ENCODE results near the gene PLB1.
"Not testable (repeated sequence)": the region's sequence is repeated elsewhere in the genome, so short reads cannot be mapped to it uniquely, and the experiment has no call there.

The PLB1 gene

DNA sequence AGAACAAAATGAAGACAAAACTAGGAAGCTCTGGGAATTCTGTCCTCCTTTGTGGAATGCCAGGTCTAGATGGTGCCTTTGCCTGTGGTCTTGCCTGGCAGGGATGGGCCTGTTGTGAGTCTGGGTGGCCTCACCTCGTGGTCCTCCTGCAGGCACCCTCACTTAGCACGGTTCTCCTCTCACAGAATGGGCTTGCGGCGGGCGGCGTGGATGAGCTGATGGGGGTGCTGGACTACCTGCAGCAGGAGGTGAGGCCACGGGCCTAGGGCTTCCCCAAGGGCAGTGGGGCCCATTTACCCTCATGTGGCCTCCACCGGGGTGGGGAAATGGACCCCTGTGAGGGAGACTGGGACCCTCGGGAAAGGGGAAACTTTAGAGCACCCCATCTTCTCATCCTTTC lies 42.3 kb downstream of the PLB1 start:
- DNase-seq, result no peak

DNA sequence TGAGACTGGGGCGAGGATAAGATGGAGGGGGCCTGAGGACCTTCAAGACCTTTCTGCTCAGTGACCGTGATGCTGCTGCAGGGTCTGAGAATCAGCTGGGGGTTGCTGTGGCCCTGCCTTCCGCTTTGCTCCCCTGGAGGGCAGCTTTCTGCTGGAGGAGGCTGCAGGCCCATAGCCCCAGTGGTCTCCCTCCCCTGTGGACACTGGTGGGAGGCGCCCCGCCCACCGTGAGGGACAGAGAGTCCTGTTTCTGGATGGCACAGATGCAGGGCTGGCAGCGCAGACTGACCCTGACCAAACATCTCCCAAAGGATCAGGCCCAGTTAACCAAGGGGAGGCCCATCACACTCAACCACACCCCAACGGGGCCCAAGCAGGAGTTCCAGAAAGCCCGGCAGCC lies 42.8 kb downstream of the PLB1 start:
- DNase-seq, result no peak

- no peak for DNase-seq
Measured at GRCh38 chr2:28539118-28539541, 43.3 kb downstream of the PLB1 start.

- DNase-seq, result no peak
Measured at GRCh38 chr2:28543316-28544035, 47.6 kb downstream of the PLB1 start.

DNA sequence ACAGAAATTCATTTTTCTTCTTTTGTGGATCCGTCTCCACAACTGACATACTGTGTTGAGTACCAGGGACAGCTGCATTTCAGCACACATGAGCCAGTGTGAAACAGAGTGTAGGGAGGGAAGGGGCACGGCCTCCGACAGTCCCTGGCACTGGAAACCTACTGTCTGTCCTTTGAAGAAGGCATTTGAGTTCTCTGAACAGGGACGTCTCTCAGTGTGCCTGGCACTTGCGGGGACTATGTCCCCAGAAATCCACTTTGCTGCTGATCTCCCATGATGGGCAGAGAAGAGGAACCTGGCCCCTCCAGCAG lies 48.1 kb downstream of the PLB1 start:
- DNase-seq, result no peak

DNA sequence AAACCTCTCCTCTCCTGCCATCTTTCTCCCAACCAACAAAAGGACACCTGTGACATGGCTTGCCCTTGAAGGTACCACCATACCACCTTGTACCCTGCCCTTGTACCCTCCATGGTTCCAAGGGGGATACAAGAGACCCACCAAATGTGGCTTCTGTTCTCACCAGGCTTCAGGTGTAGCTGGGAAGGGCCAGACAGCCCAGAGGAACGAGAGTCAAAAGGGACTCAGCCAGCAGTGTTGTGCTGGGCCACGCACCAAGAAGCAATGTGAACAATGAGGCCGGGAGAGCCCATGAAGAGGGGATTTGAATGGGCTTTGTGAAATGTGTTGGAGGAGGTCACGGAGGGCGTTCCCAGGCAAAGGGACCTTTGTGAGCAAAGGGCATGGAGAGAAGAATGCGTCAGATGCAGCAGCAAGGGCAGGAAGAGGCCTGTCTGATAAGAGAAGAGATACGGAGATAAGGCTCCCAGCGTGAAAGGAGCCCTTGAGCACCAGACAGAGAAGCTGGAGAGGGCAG lies 48.6 kb downstream of the PLB1 start:
- no peak for DNase-seq

GRCh38 chr2:28544922-28545589 lies 49.2 kb downstream of the PLB1 start:
- no peak for DNase-seq

GRCh38 chr2:28545590-28546200 lies 49.8 kb downstream of the PLB1 start:
- DNase-seq, result no peak

DNA sequence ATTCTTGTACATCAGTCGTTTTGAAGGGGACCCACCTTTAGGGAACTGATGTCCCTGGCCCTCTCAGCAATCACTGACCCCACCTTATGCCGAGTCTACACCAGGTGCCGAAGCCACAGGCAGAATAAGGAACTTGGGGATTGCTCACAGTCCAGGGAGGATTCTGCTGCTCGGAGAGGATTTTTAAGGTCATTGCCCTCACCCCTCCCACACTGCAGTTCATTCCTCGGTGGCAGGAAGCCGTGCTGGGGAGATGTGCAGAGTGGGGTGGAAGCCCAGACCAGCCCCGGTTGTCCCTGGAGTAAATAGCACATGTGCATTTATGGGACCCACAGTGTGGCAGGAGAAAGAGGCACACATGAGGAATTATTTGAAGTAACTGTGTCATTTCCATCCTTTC lies 50.4 kb downstream of the PLB1 start:
- no peak for DNase-seq

DNA sequence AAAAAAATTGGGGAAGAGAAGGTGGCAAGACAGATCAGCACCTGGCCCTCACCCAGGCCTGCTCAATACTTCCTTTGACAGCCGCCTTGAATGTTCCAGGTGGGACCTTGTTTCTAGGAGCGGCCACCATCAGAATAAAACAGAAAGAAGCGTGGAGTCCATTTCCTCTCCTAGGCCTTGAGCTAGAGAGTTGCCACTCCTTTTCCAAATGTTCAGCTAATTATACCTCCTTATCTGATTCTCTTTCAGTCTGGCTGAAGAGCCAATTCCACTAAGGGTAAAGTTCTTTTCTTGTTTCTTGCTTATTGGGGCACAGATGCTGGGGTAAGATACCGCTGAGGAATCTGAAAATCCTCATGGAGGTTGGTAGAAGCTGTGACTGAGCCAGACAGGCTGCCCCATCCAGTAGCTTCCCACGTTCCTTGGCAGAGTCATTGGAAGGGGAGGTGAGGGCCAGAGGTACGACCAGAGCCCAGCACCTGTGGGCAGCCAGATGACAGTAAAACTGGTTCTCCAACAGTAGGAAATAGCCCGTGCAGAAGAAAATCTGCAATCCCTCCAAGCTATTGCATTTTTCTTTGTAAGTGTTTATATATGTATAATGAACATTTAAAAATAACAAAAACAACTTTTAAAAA lies 51.5 kb downstream of the PLB1 start:
- no peak for DNase-seq

GRCh38 chr2:28547906-28548600 lies 52.2 kb downstream of the PLB1 start:
- no peak for DNase-seq

GRCh38 chr2:28550345-28550744 lies 54.5 kb downstream of the PLB1 start:
- DNase-seq, result not testable (repeated sequence)

DNA sequence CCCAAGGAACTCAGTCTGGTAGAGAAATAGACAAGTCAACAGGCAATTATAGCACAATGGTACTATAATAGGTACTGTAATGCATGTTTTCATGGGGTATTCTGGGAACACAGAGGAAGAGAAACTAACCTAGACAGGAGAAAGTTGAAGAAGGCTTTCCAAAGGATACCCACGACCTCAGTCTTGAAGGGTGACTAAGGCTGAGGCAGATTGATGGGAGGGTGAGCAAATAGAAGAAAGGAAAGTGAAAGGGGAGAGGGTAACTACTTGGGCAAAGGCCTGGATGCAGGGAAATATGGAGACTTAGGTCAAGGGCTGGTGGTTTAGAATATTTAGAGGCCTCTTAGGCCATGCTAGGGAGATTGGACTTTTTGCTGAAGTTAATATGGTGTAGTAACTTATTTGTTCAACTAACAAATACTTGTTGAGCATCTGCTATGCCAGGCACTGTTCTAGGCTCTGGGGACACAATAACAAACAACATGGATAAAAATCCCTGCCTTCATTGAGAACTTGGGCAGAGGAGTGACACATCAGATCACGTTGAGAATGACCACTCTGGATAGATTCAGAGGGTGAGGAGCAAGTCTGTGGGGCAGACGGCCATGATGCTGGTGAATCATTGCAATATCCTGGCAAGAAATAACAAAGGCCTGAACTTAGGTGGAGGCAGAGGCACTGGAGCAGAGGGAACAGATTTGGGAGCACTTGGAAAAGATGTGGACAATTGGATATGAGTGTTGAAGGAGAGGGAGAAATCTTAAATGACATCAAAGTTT lies 56.4 kb downstream of the PLB1 start:
- no peak for DNase-seq

- DNase-seq, result no peak
Measured at GRCh38 chr2:28556303-28556702, 60.4 kb downstream of the PLB1 start.

GRCh38 chr2:28557389-28558131 lies 61.7 kb downstream of the PLB1 start:
- no peak for DNase-seq

DNA sequence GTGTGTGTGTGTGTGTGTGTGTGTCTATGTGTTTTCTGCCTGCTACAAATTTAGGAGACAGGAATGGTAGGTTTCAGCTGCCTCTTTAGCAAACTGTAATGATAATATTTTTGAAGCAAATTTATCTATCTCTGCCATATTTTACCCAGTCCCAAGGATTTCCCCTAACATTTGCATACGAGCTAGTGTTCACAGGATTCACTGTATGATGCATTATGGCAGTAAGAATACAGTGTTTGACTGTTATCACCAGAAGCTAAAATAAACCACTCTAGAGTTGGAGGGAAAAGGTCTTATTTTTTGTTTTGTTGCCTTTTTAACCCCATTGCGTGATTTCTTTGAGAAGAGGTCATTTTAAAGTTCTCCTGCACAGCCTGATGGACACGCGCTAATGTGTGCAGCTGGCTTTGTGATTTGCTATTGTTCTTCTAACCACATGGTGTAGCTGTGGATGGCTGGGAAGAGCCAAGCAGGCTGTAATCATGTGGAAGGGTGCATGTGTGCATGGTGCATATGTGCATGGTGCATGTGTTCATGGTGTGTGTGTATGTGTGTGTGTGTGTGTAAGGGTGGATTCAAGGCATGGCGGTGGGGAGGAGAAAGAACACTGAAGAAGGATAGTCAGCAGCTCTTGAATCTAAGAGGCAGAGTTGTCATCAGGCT lies 62.4 kb downstream of the PLB1 start:
- no peak for DNase-seq

DNA sequence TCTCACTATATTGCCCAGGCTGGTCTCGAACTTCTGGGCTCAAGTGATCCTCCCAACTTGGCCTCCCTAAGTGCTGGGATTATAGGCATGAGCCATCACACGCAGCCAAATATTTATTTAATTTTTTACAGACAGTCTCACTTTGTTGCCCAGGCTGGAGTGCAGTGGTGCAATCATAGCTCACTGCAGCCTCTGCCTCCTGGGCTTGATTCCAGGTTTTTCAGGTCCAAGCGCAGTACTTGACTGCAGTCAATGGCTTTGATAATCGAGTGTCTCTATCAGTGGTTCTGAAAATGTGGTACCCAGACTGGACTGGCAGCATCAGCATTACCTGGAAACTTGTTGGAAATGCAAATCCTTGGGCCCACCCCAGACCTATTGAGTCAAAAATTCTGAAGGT lies 63.1 kb downstream of the PLB1 start:
- DNase-seq, result no peak

GRCh38 chr2:28563869-28564268 lies 68.0 kb downstream of the PLB1 start:
- no peak for DNase-seq

DNA sequence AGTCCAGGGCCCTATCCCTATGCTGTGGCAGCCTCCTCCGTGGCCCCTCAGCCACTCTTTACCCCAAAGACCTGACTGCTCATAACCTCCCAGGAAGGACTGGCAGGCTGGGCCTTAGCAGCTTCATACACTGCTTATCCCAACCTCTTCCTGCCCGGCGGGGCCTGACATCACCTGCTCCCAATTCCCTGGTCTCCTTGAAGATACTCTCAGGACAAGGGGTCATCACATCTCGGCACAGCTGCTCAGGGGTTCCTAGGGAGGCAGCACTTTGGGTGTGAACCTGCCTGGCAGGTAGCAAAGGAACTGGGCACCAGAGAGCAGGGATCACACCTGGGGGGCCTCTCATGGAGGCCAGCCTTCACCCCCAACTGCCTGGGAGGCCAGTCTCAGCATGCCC lies 68.5 kb downstream of the PLB1 start:
- DNase-seq, result no peak

GRCh38 chr2:28565033-28565432 lies 69.2 kb downstream of the PLB1 start:
- DNase-seq, result no peak

DNA sequence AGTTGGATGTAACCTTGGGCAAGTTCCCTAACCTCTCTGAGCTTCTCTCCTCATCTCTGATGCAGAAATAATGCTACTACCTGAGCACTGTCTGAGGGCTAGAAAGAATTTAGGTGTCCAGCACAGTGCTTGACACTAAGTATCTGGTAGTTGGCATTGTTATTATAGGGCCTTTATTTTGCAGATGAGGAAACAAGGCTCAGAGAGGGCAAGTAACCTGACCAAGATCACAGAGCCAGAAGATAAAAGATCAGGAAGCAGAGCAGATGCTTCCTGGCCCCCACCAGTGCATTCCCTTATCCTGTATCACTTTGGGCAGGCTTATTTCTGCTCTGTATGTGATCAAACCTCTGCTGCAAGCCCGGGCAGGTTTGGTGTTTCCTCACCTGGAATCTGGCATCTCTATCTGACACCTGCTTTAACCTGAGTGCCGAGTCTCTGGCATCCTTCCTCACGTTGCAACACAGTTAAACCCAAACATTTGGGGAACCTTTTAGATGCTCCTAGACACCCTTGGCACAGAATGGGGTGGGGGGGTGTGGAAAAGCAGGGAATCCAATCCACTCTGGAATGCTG lies 69.9 kb downstream of the PLB1 start:
- no peak for DNase-seq

Measured in activated effector memory CD4-positive, alpha-beta T cell treated with Interleukin-2 at 50 U/mL for 16 hours (primary cell).